Uterine smooth muscle cell (primary cell): ENCODE results near the gene RNF114. TPM values are rescaled to one million over a fixed set of nuclear protein-coding genes. Genes with fewer than 3 reads are reported as not detected.

Experiments used
- total RNA-seq: library from RNA; depleted of rRNA; stranded (reverse); fragments of >200 nt; gene quantifications from 2 replicates; pipeline ENCODE4 v1.2.3, GENCODE V29; 2014

RNF114 gene
- 105 and 155 TPM in 2 replicates for total RNA-seq

DNA sequence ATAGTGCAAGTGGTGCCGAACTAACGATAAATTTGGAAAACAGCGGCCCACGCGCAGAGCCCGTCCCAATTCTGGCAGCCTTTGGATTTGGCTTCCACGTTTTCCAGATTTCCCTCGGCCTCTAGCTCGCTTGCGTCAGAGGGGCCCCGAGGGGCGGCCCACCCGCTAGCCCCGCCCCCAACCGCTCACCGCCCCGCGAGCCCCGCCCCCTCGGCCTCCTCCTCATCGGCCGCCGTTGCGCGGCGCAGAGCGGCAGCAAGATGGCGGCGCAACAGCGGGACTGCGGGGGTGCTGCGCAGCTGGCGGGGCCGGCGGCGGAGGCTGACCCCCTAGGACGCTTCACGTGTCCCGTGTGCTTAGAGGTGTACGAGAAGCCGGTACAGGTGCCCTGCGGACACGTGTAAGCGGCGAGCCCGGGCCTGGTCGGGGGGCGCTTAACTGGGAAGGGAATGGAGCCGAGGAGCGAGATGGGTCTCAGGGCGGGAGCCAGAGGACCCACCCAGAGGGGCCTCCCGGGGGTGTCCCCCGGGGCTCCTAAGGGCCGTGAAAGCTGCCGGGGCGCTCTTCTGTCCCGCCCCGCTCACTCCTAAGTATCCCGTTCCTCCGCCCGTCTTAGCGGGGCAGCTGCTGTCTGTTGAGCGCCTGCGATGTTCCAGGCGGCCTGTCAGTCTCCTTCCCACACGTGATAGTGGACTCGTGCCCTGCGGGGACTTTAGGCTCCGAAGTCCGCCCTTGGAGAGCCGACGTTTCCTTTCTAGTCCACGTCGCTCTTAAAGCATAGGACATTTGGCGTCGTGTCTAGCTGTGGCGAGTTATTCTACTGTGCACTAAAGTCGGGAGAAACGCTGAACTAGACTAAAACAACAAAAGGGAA lies at the start of gene RNF114:
Gene RNF114 (plus strand): TSS at position 245 of the 874 bp plus-strand sequence. CDS start 16 bp downstream, at position 261.

GRCh38 chr20:49915380-49916145 lies 20.6 kb upstream of the RNF114 start, which contains the start of gene SPATA2:
TSS of gene SPATA2 (minus strand) at chr20:49915529. CDS start at chr20:49908490, 7,039 bp downstream.

DNA sequence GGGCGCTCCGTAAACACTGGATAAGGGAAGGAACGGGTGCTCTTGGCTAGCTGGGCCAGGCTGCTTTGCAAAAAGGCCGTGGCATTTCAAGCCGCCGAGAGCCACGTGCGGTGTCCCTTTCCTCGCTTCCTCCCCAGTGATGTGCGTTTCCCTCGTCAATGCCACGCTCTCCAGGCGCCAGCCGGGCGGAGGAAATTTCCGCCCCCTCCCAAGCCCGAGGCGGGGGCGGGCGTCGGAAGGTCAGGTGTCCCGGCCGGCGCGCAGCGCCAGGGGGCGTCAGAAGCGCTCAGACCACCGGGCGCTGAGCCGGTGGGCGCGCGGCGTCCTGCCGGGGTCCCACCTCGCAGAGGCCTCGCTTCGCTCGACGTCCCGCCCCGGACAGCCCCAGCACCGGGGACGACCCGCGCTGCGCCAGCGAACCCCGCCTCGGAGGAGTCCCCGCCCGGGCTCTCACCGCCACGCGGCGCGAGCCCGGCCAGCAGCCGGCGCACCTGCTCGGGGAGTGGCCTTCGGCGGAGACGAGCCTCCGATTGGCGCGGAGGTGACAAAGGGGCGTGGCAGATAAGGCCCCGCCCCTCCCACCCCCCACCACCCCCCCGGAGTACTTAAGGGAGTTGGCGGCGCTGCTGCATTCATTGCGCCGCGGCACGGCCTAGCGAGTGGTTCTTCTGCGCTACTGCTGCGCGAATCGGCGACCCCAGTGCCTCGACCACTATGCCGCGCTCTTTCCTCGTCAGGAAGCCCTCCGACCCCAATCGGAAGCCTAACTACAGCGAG lies 46.3 kb downstream of the RNF114 start, which contains the start of gene SNAI1:
Gene SNAI1 (plus strand): TSS at position 635 of the 777 bp plus-strand sequence. CDS start 80 bp downstream, at position 715.

Other genes with a start within 250 kb of the RNF114 start
- 18.3 and 19.0 TPM in 2 replicates for gene B4GALT5, start 222.5 kb upstream of the RNF114 start, total RNA-seq
- gene SLC9A8, start 123.6 kb upstream of the RNF114 start, total RNA-seq: 6.9 and 8.2 TPM in 2 replicates
- gene SPATA2, start 20.9 kb upstream of the RNF114 start, total RNA-seq: 1.1 and 1.2 TPM in 2 replicates
- 0.11 and 0.12 TPM in 2 replicates for gene SNAI1, start 46.6 kb downstream of the RNF114 start, total RNA-seq
- gene UBE2V1, start 176.8 kb downstream of the RNF114 start, total RNA-seq: 26.2 and 32.4 TPM in 2 replicates
- 9.4 and 10.5 TPM in 2 replicates for gene PEDS1, start 217.3 kb downstream of the RNF114 start, total RNA-seq